GM23338 (cell line): ENCODE measurements around the gene KIAA0408.
"Not testable (repeated sequence)": the region's sequence is repeated elsewhere in the genome, so short reads cannot be mapped to it uniquely, and the experiment has no call there.

Experiments used
- CTCF ChIP-seq, 2 experiments: fragments of 200-600 bp in 1 of 2; sonication (generic) in 1 of 2; conservative IDR thresholded peaks; 2 replicates each; pipeline versions ENCODE4 v1.5.1 to v1.6.1; 2016 to 2017; ENCODE audit warnings: antibody characterized with exemption in 2 of 2, low read depth in 2 of 2, mild to moderate bottlenecking in 2 of 2, moderate library complexity in 1 of 2
- ETS1 ChIP-seq: IDR thresholded peaks from 2 replicates; pipeline ENCODE4 v1.6.1; 2016; ENCODE audit warnings: antibody characterized with exemption
- EZH2 ChIP-seq: fragments of 200-600 bp; sonication (generic); IDR thresholded peaks from one replicate; pipeline ENCODE4 v1.8.0; 2017; ENCODE audit warnings: antibody characterized with exemption, mild to moderate bottlenecking, low read depth; ENCODE audit not compliant: unreplicated experiment
- EZH2phosphoT487 ChIP-seq: fragments of 200-600 bp; sonication (generic); IDR thresholded peaks from one replicate; pipeline ENCODE4 v1.8.1; 2018; ENCODE audit warnings: antibody characterized with exemption; ENCODE audit not compliant: unreplicated experiment
- JUNB ChIP-seq: IDR thresholded peaks from one replicate; pipeline ENCODE4 v1.6.1; 2016; ENCODE audit warnings: antibody characterized with exemption; ENCODE audit not compliant: unreplicated experiment
- NANOG ChIP-seq: IDR thresholded peaks from 2 replicates; pipeline ENCODE4 v1.6.1; 2016; ENCODE audit warnings: antibody characterized with exemption, borderline replicate concordance
- POLR2AphosphoS5 ChIP-seq: IDR thresholded peaks from 2 replicates; pipeline ENCODE4 v1.6.1; 2016; ENCODE audit warnings: antibody characterized with exemption, low read depth
- REST ChIP-seq: IDR thresholded peaks from one replicate; pipeline ENCODE4 v1.6.1; 2018; ENCODE audit warnings: antibody characterized with exemption; ENCODE audit not compliant: unreplicated experiment
- STAT1 ChIP-seq: IDR thresholded peaks from one replicate; pipeline ENCODE4 v1.6.1; 2016; ENCODE audit warnings: antibody characterized with exemption; ENCODE audit not compliant: unreplicated experiment
- ZNF462 ChIP-seq: fragments of 250-450 bp; sonication (Bioruptor Pico); IDR thresholded peaks from 2 replicates; pipeline ENCODE4 v1.5.0; 2020; ENCODE audit warnings: mild to moderate bottlenecking, moderate library complexity

GRCh38 chr6:127421164-127421563, 38.0 kb downstream of the KIAA0408 start:
- not testable (repeated sequence) for TF ChIP-seq POLR2AphosphoS5; CTCF (conservative IDR thresholded peaks at IDR 0.05; ENCODE audit: low read depth in 2 of 2); REST; EZH2; STAT1; EZH2phosphoT487; NANOG; JUNB; ETS1; ZNF462 (CRISPR knock-in tag)
